Natural killer cell (primary cell): ENCODE measurements around the gene PTPRS. TPM values are rescaled to one million over a fixed set of nuclear protein-coding genes. Genes with fewer than 3 reads are reported as not detected.

Experiments used
- ATAC-seq, 3 donors: fragments of 150-1000 bp in 2 of 3; fragments of 200-7000 bp in 1 of 3; cut with Tn5 transposase; 1 replicate in 1 of 3; 2 replicates in 2 of 3; pipeline ENCODE4 v1.10.0; 2021; ENCODE audit warnings: mild to moderate bottlenecking in 2 of 3, moderate library complexity in 2 of 3
- DNase-seq, 2 donors: peaks; one replicate each; pipeline versions ENCODE4 v3.0.0 to v3.0.0-alpha.2; 2013 to 2021; ENCODE audit warnings: mixed read lengths in 1 of 2
- H3K27ac ChIP-seq: one replicate; pipeline ENCODE4 v1.5.1; 2013; ENCODE audit warnings: mild to moderate bottlenecking, low read length
- H3K27me3 ChIP-seq: one replicate; pipeline ENCODE4 v1.6.1; 2013; ENCODE audit warnings: low read length; ENCODE audit not compliant: control insufficient read depth, insufficient read depth
- H3K36me3 ChIP-seq: one replicate; pipeline ENCODE4 v1.6.1; 2013; ENCODE audit warnings: low read length; ENCODE audit not compliant: control insufficient read depth, insufficient read depth
- H3K4me1 ChIP-seq: one replicate; pipeline ENCODE4 v1.6.1; 2013; ENCODE audit warnings: low read length; ENCODE audit not compliant: control insufficient read depth, insufficient read depth
- H3K4me3 ChIP-seq: one replicate; pipeline ENCODE4 v1.5.1; 2013; ENCODE audit warnings: low read length
- H3K9me3 ChIP-seq: one replicate; pipeline ENCODE4 v1.6.1; 2013; ENCODE audit warnings: low read length; ENCODE audit not compliant: control insufficient read depth, insufficient read depth
- H3K27ac Mint-ChIP-seq, 2 donors: one replicate each; pipeline ENCODE4 v1.8.0; 2022; ENCODE audit warnings: mild to moderate bottlenecking in 2 of 2, mixed read lengths in 2 of 2, moderate library complexity in 1 of 2
- H3K27me3 Mint-ChIP-seq, 2 donors: one replicate each; pipeline ENCODE4 v1.8.0; 2022; ENCODE audit warnings: low read depth in 2 of 2, mixed read lengths in 2 of 2
- H3K36me3 Mint-ChIP-seq: one replicate; pipeline ENCODE4 v1.8.0; 2022; ENCODE audit warnings: mixed read lengths
- H3K4me1 Mint-ChIP-seq, 2 donors: one replicate each; pipeline ENCODE4 v1.8.0; 2022; ENCODE audit warnings: mixed read lengths in 2 of 2
- H3K4me3 Mint-ChIP-seq: one replicate; pipeline ENCODE4 v1.8.0; 2022; ENCODE audit warnings: mild to moderate bottlenecking, moderate library complexity, mixed read lengths
- H3K9me3 Mint-ChIP-seq, 2 donors: one replicate each; pipeline ENCODE4 v1.8.0; 2022; ENCODE audit warnings: mixed read lengths in 2 of 2
- CTCF ChIP-seq: fragments of 200-600 bp; IDR thresholded peaks from one replicate; pipeline ENCODE4 v1.8.0; 2022; ENCODE audit warnings: antibody characterized with exemption
- WGBS: methylation state at CpG from one replicate; pipeline ENCODE4 v1.1.7; 2013; ENCODE audit warnings: missing lambda C conversion rate; ENCODE audit not compliant: insufficient coverage; 5-methylcytosine and 5-hydroxymethylcytosine counted together
- intact Hi-C: fragments of 100-400 bp; cut with micrococcal nuclease; formaldehyde crosslinking; loops from one replicate; pipeline ENCODE4 v1.14.2; 2022
- total RNA-seq, 4 donors: library from RNA; stranded (reverse); fragments of 120-200 nt in 1 of 4; gene quantifications; one replicate each; pipeline versions ENCODE4 v1.2.3 to v1.2.4, GENCODE V29; 2013 to 2022

Gene PTPRS
- total RNA-seq, 3 donors from 2014 or later (not counting 1 experiment from before 2014, with no cell fraction given), result 0.47 to 0.73 (median 0.61) TPM

GRCh38 chr19:5318306-5318705 lies 22.3 kb downstream of the PTPRS start:
- peaks cover 0 to 7% of the 10 kb centered on the region in 2 donors for H3K27me3 Mint-ChIP-seq
- Histone ChIP-seq H3K27me3 (no peaks in the 10 kb centered on the region), H3K4me3 (no peak overlapping the region), H3K4me1 (peaks cover 14% of the 10 kb centered on the region), H3K27ac (no peak overlapping the region), H3K36me3 (no peaks in the 10 kb centered on the region), H3K9me3 (no peaks in the 10 kb centered on the region)
- intact Hi-C loops, result no loop called here
- no peak overlapping the region for H3K27ac Mint-ChIP-seq
- peaks cover 6 to 10% of the 10 kb centered on the region in 2 donors for H3K4me1 Mint-ChIP-seq
- WGBS, result 92% methylated on average over 5 of the region's 6 CpGs
- H3K4me3 Mint-ChIP-seq, result no peak overlapping the region
- TF ChIP-seq CTCF, result no peak
- ATAC-seq (no peak), DNase-seq (no peak)
- no peaks in the 10 kb centered on the region for H3K9me3 Mint-ChIP-seq
- H3K36me3 Mint-ChIP-seq, result no peaks in the 10 kb centered on the region

- Histone ChIP-seq H3K4me1 (peaks cover 8% of the 10 kb centered on the region), H3K27ac (no peak overlapping the region), H3K4me3 (no peak overlapping the region), H3K36me3 (no peaks in the 10 kb centered on the region), H3K9me3 (no peaks in the 10 kb centered on the region), H3K27me3 (no peaks in the 10 kb centered on the region)
- Mint-ChIP-seq H3K4me1 (peaks cover 6% of the 10 kb centered on the region in 2 donors), H3K36me3 (no peaks in the 10 kb centered on the region), H3K4me3 (no peak overlapping the region), H3K27ac (no peak overlapping the region), H3K9me3 (no peaks in the 10 kb centered on the region), H3K27me3 (peaks cover 0 to 4% of the 10 kb centered on the region in 2 donors)
- ATAC-seq (no peak), DNase-seq (no peak)
- intact Hi-C loops, result no loop called here
- TF ChIP-seq CTCF, result no peak
- 96% methylated on average over 5 of the region's 7 CpGs for WGBS
Observed at GRCh38 chr19:5317321-5317720, 23.3 kb downstream of the PTPRS start.

GRCh38 chr19:5316138-5316537 lies 24.5 kb downstream of the PTPRS start:
- TF ChIP-seq CTCF, result no peak
- no peaks in the 10 kb centered on the region for H3K36me3 Mint-ChIP-seq
- ATAC-seq (no peak), DNase-seq (no peak)
- Histone ChIP-seq H3K27ac (no peak overlapping the region), H3K27me3 (no peaks in the 10 kb centered on the region), H3K4me1 (no peaks in the 10 kb centered on the region), H3K36me3 (no peaks in the 10 kb centered on the region), H3K9me3 (no peaks in the 10 kb centered on the region), H3K4me3 (no peak overlapping the region)
- no peaks in the 10 kb centered on the region for H3K4me1 Mint-ChIP-seq
- no peak overlapping the region for H3K27ac Mint-ChIP-seq
- no peak overlapping the region for H3K4me3 Mint-ChIP-seq
- intact Hi-C loops, result no loop called here
- 92% methylated on average over 9 of the region's 9 CpGs for WGBS
- no peaks in the 10 kb centered on the region for H3K9me3 Mint-ChIP-seq
- peaks cover 0 to 4% of the 10 kb centered on the region in 2 donors for H3K27me3 Mint-ChIP-seq

GRCh38 chr19:5314907-5315298 lies 25.7 kb downstream of the PTPRS start:
- H3K4me3 Mint-ChIP-seq, result no peak overlapping the region
- no peaks in the 10 kb centered on the region for H3K36me3 Mint-ChIP-seq
- no peaks in the 10 kb centered on the region for H3K27me3 ChIP-seq
- H3K9me3 ChIP-seq, result no peaks in the 10 kb centered on the region
- no peak for TF ChIP-seq CTCF
- H3K27ac Mint-ChIP-seq, result no peak overlapping the region
- intact Hi-C loops, result no loop called here
- DNase-seq (no peak), ATAC-seq (no peak)
- H3K4me1 ChIP-seq, result no peaks in the 10 kb centered on the region
- H3K9me3 Mint-ChIP-seq, result no peaks in the 10 kb centered on the region
- H3K4me1 Mint-ChIP-seq, result no peaks in the 10 kb centered on the region
- H3K27ac ChIP-seq, result no peak overlapping the region
- no peak overlapping the region for H3K4me3 ChIP-seq
- 69% methylated on average over 4 of the region's 4 CpGs for WGBS
- H3K27me3 Mint-ChIP-seq, result peaks cover 0 to 4% of the 10 kb centered on the region in 2 donors
- H3K36me3 ChIP-seq, result no peaks in the 10 kb centered on the region
